A673 (cell line): ENCODE results near the gene FGF12.

Experiments
- CTCF ChIP-seq: fragments of 300-800, 200-600 bp; sonication (generic); conservative IDR thresholded peaks from 2 replicates; pipeline ENCODE4 v1.5.1; 2017; ENCODE audit warnings: low read depth, mild to moderate bottlenecking, antibody characterized with exemption, low read length, moderate library complexity, mixed read lengths
- EZH2 ChIP-seq: fragments of 200-600 bp; sonication (generic); IDR thresholded peaks from 2 replicates; pipeline ENCODE4 v1.6.1; 2017; ENCODE audit warnings: borderline replicate concordance, low read depth, mild to moderate bottlenecking, mixed read lengths, antibody characterized with exemption, low read length; ENCODE audit not compliant: poor library complexity, severe bottlenecking

- TF ChIP-seq CTCF (peak; percentile 15; the same call in 1 of the 2 replicates), EZH2 (peak; percentile 30)
Observed at GRCh38 chr3:192409838-192410683, 317.3 kb downstream of the FGF12 start.
